ENCODE measurements around the gene SPATA46. TPM values are rescaled to one million over a fixed set of nuclear protein-coding genes. Genes with fewer than 3 reads are reported as not detected.

The SPATA46 gene
- total RNA-seq, 1 donor from 2014 or later: not detected

DNA sequence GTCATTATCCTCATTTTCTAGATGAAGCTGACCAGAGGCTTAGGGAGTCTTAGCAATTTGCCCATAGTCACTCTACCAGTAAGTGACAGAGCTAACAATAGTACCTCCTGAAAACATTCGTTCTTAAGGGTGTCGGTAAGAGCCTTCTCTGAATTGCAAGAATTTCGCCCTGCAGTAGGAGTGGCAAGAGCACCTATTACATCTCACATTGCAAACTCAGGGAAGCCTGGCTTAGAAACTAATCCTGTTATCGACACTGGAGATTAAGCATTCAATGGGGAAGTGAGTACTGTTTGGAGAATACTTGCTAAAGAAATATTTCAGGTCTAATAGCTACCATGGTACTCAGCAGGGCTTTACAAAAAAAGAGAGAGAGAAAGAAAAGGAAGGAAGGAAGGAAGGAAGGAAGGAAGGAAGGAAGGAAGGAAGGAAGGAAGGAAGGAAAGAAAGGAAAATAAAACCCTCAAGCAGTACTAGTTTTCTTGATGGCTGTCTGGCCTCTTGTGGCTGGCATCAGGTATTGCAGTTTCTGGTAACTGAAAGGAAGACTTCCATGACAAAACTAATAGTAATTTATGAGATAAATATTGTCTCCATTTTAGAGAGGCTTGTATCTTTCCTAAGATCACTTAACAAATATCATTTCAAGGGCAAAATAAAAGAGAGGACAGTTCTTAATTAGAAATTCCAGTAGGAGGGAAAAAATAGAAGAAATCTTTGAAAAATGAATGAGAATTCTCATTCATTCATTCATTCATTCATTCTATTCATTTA, 15.3 kb upstream of the SPATA46 start:
- peak; percentile 43 for DNase-seq (ENCODE audit: low spot score)

GRCh38 chr1:162390396-162391185, 13.9 kb upstream of the SPATA46 start:
- no peak for DNase-seq (ENCODE audit: low spot score)

- DNase-seq (ENCODE audit: low spot score): peak; percentile 64
Measured at GRCh38 chr1:162389971-162390370, 13.3 kb upstream of the SPATA46 start.

- DNase-seq (ENCODE audit: low spot score): no peak
Measured at GRCh38 chr1:162389021-162389818, 12.6 kb upstream of the SPATA46 start.

DNA sequence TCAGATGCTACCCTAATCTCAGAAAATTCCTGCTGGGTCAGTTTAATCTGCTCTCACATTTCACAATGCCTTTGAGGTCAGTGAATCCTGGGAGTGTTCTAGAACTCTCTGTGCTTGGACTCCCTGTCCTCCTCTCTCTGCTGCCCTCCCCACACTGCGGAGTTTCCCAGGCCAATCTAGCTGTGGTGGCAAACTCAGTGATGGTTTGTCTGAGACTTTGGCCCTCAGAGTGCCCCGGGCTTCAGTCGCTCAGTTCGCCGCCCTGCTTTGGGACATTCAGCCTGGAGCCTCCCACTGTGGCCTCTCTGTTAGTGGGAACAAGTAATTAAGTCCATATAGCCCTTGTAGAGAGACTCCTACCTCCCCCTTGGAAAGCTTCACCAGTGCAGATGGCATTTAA, 12.0 kb upstream of the SPATA46 start:
- DNase-seq (ENCODE audit: low spot score): no peak

DNA sequence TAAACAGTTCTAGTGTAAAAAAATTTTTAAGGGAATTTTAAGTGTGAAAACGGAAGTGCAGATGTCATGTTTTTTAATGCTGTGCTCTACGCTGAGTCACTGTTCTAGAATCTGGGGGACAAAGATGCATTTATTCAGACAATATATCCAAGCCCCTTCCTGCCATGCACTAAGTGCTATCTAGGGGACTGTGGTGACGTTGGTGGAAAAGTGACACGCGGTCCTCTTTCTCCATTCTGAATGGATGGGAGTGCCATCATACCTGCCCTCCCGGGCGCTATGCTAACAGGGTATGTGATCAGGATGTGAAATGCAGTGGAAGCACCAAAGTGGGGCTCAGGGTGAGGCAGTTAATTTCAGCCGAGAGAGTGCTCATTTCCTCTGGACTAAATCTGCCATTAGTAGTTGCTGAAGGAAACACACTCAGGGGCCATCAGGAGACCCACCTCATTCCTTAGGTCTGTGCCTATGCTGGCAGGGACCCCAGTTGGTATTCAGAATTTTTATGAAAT, 11.5 kb upstream of the SPATA46 start:
- no peak for DNase-seq (ENCODE audit: low spot score)

DNA sequence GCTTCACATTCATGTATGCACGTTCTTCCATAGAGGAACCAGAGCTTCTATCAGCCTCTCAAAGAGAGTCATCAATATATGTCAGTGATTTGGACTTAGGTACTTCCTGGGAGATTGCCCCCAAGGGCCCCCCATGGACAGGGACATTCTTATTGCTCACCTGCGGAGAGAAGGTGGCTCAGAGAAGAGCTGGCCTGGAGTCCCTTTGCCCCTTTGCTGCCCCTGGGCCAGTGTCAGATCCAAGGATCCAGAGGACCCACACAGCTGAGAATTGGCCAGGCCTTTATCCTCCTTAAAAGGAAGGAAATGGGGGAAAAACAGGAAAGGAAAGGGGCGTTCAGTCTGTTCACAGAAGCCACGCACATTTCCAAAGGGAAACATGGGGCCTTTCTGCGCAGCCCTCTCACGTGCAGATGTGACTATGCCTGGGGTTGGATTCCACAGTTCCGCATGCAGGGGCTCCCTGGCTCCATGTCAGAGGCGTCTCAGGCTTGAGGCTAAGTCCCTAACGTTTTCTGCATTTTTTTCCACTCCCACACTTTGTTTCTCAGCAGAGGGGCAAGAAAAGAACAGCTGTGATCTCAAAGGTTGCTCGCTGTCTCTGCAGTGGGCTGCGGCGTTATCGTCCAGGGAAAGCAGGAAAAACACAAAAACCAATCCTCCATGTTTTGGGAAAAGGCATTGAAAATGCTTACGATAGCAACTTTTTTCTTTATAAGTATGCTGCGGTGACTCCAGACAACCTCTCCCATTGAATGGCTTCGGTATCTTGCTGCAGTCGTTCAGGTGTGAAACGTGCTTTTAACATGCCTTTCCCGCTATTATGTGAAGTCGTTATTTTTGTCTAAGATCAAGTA, 10.8 kb upstream of the SPATA46 start:
- DNase-seq (ENCODE audit: low spot score): peak; percentile 53

DNA sequence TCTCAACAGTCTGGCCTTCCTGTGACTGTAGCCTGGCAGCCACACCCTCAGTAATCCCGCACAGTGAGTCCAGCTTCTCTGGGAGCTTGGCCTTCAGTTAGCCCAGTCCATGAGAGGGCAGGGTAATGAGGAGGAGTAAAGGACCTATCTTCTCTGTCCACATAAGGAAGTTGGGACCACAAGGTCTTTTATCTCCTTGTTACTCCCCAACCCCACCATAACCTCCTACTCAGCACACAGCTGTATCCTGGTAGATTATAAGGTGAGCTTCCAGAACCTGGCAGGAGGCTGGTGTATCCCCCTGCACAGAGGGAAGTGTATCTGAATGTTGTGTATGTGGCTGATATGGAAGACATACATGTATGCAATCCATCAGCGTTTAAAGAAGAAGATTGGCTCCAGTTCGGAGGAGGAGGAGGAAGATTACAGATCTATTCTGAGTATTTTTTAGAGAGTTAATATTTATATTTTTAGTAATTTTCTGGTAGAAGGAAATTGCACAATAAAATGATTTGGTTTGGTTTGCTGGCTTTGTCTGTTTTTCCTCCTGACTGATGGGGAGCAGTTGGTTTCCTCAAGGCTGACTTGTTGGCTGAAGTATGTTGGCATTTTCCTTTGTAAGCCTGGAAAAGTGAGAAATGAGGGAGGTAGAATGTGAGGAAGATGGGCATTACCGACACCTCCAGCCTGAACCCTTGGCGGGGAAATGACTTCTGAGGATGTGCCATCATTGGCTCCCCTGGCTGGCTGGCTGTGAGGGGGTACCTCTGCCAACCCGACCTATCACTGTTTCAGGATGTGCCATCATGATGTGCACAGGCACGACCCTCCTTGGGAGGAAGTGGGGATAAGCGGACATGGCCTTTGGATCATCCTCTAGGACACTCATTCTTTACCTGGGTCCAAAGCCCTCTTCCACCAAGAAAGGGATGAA, 9.9 kb upstream of the SPATA46 start:
- DNase-seq (ENCODE audit: low spot score): peak; percentile 30

- DNase-seq (ENCODE audit: low spot score): peak; percentile 81
Measured at GRCh38 chr1:162385702-162386101, 9.0 kb upstream of the SPATA46 start.

DNA sequence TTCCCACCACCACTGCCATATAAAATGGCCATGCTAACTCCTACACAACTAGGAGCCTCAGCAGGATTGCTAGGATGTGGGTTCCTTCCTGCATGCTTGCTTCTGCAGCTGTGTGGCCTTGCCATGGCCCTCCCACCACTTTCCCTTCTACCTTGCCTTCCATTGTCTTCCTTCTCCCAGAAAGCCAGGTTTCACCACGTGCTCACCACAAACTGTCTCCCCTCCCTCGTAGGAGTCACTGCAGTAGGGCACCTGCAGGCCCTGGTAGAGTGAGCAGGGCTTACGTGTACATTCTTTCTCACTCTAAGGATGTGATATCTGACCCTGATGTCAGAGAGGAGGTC, 8.6 kb upstream of the SPATA46 start:
- DNase-seq (ENCODE audit: low spot score): peak; percentile 55

DNA sequence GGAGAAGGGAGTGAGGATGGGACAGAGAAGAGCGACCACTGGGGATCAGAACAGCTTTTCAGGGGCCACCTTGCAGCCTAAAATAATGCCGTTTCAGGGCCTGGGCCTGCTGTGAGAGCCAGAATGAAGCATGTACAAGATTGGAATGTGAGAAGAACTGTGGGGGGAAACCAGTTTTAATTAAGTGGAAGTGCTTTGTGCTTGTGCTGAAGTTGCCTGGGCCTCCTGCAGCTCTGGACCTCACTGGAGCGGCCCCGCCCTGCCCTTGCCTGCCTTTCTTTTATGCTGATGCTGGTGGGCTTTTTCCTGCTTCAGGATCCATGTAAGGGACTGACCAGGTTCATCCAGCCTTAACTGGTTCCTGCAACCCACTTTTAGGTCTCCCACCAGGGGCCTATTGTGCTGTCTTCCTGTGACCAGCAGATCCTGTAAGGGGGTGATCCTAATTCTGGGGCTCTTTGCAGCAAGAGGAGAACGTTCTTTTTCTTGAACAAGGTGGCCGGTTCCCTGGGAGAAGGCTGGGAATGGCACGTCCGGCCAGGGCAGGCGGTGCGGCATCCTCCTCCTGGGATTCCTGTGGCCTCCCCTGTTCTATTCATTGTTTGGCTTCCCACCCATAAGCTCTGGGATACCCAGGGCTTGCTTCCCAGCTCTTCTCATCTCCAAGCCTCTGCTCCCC, 8.1 kb upstream of the SPATA46 start:
- peak; percentile 57 for DNase-seq (ENCODE audit: low spot score)

DNA sequence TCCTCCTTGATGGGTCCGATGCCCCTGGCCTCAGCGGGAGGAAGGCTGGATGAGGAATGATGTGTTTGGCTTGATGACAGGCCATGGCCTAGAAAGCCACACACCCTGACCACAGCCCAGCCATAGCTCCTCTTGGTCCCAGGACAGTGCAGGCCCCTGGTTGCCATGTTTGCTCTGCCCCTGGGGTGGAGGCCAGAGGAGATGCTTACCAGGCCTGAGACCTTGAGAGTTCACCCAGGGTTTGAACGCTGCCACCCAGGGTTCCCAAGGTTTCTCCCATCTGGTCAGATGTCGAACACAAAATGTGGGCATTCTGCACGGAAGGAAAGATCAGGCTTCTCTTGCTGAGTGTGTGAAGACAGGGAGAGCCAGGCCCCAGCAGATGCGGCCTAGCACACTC, 7.5 kb upstream of the SPATA46 start:
- peak; percentile 76 for DNase-seq (ENCODE audit: low spot score)

DNA sequence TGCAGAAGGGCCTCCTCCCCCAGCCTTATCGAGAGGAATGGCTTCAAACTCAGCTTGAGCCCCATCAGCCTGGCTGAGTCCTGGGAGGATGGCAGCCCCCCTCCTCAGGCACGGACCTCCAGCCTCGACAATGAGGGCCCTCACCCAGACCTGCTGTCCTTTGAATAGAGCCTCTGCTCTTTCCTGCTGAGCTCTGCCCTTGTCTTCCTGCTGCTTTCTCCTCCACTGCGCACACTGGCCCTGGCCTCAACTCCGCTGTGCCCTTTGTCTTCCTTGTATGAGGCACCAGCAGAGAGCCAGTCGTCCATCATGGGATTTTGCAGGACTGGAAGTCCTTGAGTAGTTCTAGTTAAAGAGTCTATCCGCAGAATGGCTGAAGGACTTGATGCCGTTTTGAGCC, 6.9 kb upstream of the SPATA46 start:
- peak; percentile 87 for DNase-seq (ENCODE audit: low spot score)

- DNase-seq (ENCODE audit: low spot score): no peak
Measured at GRCh38 chr1:162383091-162383490, 6.4 kb upstream of the SPATA46 start.

DNA sequence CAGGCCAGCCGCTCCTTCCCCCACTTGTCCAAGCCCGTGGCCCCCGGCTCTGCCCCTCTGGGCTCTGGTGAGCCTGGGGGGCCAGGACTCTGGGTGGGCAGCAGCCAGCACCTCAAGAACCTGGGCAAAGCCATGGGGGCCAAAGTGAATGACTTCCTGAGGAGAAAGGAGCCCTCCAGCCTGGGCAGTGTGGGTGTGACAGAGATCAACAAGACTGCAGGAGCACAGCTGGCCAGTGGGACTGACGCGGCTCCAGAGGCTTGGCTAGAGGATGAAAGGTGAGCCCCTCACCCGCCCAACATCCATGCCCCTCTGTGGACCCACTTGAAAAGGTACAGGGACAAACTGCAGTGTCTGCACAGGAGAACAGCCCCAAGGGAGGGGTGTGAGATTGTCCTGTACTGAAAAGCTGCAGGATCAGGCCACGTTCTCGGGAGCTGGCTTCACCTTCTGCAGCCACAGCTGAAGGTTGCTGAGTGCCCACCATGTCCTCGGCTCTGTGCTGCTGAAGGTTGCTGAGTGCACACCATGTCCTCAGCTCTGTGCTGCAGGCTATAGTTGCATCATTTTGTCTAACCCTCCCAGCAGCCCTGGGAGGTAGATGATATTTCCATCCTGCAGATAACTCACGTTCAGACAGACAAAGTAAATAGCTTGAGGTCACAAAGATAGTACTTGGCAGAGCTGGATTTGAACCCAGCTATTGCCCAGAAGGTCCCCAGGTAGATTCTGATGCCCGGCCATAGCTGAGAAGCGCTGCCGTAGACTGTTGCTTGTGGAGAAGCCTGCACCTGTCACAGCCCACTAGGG, 5.5 kb upstream of the SPATA46 start:
- peak; percentile 78 for DNase-seq (ENCODE audit: low spot score)

- no peak for DNase-seq (ENCODE audit: low spot score)
Measured at GRCh38 chr1:162381383-162381782, 4.7 kb upstream of the SPATA46 start, which contains the start of gene C1orf226. TSS of gene C1orf226 (plus strand) at chr1:162381728. CDS start at chr1:162381902, 174 bp downstream.

DNA sequence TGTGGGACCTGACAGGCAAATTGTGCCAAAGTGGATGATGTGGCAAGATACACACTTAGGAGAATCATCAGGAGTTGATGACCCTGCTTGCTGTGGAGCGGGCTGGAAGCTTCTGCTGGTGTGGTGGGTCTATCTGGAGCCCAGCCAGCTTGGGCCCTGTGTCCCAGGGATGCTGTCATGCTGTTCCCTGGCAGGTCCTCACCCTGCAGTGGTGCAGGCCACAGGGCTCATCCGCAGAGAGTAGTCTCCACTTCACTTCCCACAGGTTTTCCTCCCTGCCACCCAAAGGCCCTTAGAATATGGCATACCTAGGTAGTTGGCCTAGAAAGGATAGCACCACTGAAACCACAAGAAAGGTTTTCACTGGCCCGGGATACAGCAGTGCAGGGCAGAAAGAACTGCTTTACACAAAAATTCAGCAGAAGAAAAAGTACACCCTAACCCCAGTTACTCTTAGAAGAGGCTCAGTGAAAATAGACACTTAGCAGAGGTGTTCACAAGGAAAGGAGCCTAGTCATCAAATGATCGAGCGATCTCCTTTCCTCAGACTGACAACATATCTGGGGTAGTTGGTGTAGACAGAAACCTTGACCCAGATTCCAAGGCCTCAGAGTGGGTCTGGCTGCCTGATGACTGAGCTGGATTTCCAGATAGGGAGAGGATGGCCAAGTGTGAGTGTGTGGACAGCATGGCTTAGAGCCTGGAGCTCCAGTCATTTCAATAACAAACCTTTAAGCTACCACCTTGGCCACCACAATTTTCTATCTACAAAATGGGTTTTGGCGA, 3.6 kb upstream of the SPATA46 start:
- peak; percentile 65 for DNase-seq (ENCODE audit: low spot score)

All from mesenteric fat pad (tissue), 1 donor.